Activated naive CD8-positive, alpha-beta T cell treated with anti-CD3 and anti-CD28 coated beads, Interleukin-2, amount 10 ng/mL, durations not matched to agents 7 days and 5 days (primary cell): ENCODE results near the gene ZNF628. TPM values are rescaled to one million over a fixed set of nuclear protein-coding genes. Genes with fewer than 3 reads are reported as not detected.
"Not testable (repeated sequence)": the region's sequence is repeated elsewhere in the genome, so short reads cannot be mapped to it uniquely, and the experiment has no call there.

Experiments
- ATAC-seq: fragments of 150-1000 bp; cut with Tn5 transposase; one replicate; pipeline ENCODE4 v1.10.0; 2021; ENCODE audit warnings: low read depth, moderate library complexity
- POLR2A ChIA-PET: fragments of 350-600 bp; sonication (Branson Sonifier 250); formaldehyde crosslinking; loops from one replicate; lab custom pipeline; 2021; ENCODE audit warnings: antibody characterized with exemption; lab: Charles Lee
- DNase-seq: peaks from one replicate; pipeline ENCODE4 v3.0.0; 2021
- H3K27ac Mint-ChIP-seq: one replicate; pipeline ENCODE4 v1.8.0; 2022; ENCODE audit warnings: mild to moderate bottlenecking, mixed read lengths
- H3K27me3 Mint-ChIP-seq: one replicate; pipeline ENCODE4 v1.8.0; 2022; ENCODE audit warnings: mild to moderate bottlenecking, moderate library complexity, mixed read lengths
- H3K36me3 Mint-ChIP-seq: one replicate; pipeline ENCODE4 v1.8.0; 2021; ENCODE audit warnings: mild to moderate bottlenecking, mixed read lengths
- H3K4me1 Mint-ChIP-seq: one replicate; pipeline ENCODE4 v1.8.0; 2021; ENCODE audit warnings: mixed read lengths
- H3K4me3 Mint-ChIP-seq: one replicate; pipeline ENCODE4 v1.8.0; 2022; ENCODE audit warnings: mild to moderate bottlenecking, moderate library complexity, mixed read lengths
- H3K9me3 Mint-ChIP-seq: one replicate; pipeline ENCODE4 v1.8.0; 2021; ENCODE audit warnings: mixed read lengths
- total RNA-seq, 2 experiments: library from RNA; stranded (reverse); gene quantifications; one replicate each; pipeline ENCODE4 v1.2.3, GENCODE V29; 2021

Gene ZNF628
- total RNA-seq, 2 experiments from 2014 or later, result 9.4 to 11.5 TPM

GRCh38 chr19:55442372-55442961 lies 34.0 kb upstream of the ZNF628 start:
- no peak for ATAC-seq
- Mint-ChIP-seq H3K9me3 (no peaks in the 10 kb centered on the region), H3K4me1 (peaks cover 14% of the 10 kb centered on the region), H3K27ac (no peak overlapping the region), H3K36me3 (peaks cover 1% of the 10 kb centered on the region), H3K4me3 (no peak overlapping the region), H3K27me3 (peaks cover 63% of the 10 kb centered on the region)
- DNase-seq, result no peak
- POLR2A ChIA-PET, result interaction anchor here (0.6 kb wide), 1 partner anchor 20 kb away, joined by 3 read pairs; no protein-coding TSS in a partner anchor

GRCh38 chr19:55443045-55443823 lies 33.2 kb upstream of the ZNF628 start, which contains the start of gene SHISA7:
Gene SHISA7 (minus strand): TSS chr19:55443300. CDS start chr19:55442863, 437 bp downstream.
- Mint-ChIP-seq H3K4me3 (no peak within 1 kb of the TSS), H3K4me1 (peaks cover 14% of the 10 kb centered on the region), H3K36me3 (peaks cover 1% of the 10 kb centered on the region), H3K27me3 (peaks cover 60% of the 10 kb centered on the region), H3K9me3 (no peaks in the 10 kb centered on the region), H3K27ac (no peak within 1 kb of the TSS)
- ATAC-seq (no peak), DNase-seq (no peak)
- POLR2A ChIA-PET, result no interaction called here

- no peak for DNase-seq
- Mint-ChIP-seq H3K36me3 (peaks cover 1% of the 10 kb centered on the region), H3K4me3 (no peak overlapping the region), H3K9me3 (no peaks in the 10 kb centered on the region), H3K27me3 (peaks cover 57% of the 10 kb centered on the region), H3K4me1 (peaks cover 14% of the 10 kb centered on the region), H3K27ac (no peak overlapping the region)
- ATAC-seq, result no peak
- POLR2A ChIA-PET, result no interaction called here
These were observed 32.5 kb upstream of the ZNF628 start for GRCh38 chr19:55443824-55444480.

DNA sequence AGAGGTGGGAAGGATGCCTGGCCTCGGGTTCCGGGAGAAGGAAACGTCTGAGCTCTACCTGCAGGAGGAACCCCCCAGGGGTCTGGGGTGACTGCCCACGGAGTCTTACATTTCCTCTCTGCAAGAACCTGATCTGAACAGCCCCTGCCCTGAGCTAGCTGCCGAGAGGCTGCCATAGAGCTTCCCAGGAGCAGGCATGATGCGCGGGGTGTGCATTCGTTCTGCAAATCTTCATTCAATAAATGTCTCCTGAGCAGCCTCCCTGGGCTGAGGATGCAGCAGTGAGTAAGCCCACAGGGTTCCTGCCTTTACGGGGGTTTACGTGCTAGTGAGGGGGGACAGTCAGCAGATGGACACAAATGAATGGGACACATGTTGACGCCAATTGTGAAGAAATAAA lies 31.8 kb upstream of the ZNF628 start:
- H3K4me1 Mint-ChIP-seq, result peaks cover 14% of the 10 kb centered on the region
- peaks cover 50% of the 10 kb centered on the region for H3K27me3 Mint-ChIP-seq
- H3K27ac Mint-ChIP-seq, result no peak overlapping the region
- H3K36me3 Mint-ChIP-seq, result peaks cover 1% of the 10 kb centered on the region
- H3K4me3 Mint-ChIP-seq, result no peak overlapping the region
- no peaks in the 10 kb centered on the region for H3K9me3 Mint-ChIP-seq
- POLR2A ChIA-PET, result no interaction called here
- no peak for ATAC-seq
- DNase-seq, result no peak

DNA sequence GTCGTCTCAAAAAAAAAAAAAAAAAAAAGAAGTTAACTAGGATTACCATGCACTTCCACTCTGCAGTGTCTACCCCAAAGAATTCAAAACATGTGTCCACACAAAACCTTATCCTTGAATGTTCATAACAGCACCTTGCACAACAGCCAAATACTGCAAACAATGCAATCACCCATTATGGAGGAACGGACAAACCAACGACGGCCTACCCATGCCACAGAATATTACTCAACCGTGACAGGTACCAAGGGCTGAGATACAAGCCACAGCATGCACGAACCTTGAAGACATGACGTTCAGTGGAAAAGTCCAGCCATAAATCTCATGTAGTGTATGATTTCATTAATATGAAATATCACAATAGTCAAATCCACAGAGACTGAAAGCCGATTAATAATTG lies 30.4 kb upstream of the ZNF628 start:
- DNase-seq (no peak), ATAC-seq (no peak)
- Mint-ChIP-seq H3K4me3 (no peak overlapping the region), H3K4me1 (peaks cover 10% of the 10 kb centered on the region), H3K36me3 (no peaks in the 10 kb centered on the region), H3K27ac (no peak overlapping the region), H3K27me3 (peaks cover 50% of the 10 kb centered on the region), H3K9me3 (no peaks in the 10 kb centered on the region)
- POLR2A ChIA-PET, result interaction anchor here (0.7 kb wide), 1 partner anchor 12 kb away, joined by 4 read pairs; no protein-coding TSS in a partner anchor

DNA sequence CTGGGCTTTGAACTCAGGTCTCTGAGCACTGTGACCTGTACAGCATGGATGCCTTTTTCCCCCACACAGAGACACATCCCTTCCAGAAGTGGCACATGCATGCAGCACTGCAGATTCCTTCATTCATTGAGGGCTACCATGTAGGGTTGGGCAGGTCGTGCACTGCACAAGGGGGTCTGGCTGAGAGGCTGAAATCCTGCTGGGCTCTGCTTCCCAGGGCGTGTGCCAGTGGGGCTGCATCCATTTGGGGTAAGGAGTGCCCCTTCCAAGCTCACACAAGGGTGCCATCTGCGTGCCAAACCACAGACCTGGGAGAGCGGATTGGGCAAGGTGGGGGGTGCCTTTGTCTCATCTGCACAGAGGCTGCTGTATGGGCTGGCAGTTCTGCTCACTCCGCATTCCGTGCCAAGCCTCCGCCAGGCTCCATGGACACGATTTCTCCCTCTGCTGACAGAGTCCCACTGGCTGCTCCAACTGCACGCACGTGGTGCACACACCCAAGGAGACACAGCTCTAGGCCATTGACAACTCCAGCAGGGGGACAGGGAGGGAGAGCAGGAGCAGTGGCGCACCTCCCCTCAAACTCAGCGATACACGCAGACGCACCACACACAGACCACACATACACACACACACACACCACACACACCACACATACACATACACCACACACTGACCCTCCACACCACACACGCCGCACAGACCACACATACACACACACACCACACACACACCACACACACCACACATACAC lies 28.8 kb upstream of the ZNF628 start:
- peak; percentile 34 for ATAC-seq
- H3K27ac Mint-ChIP-seq, result no peak overlapping the region
- peaks cover 4% of the 10 kb centered on the region for H3K4me1 Mint-ChIP-seq
- H3K4me3 Mint-ChIP-seq, result no peak overlapping the region
- peaks cover 48% of the 10 kb centered on the region for H3K27me3 Mint-ChIP-seq
- DNase-seq, result no peak
- no peaks in the 10 kb centered on the region for H3K9me3 Mint-ChIP-seq
- H3K36me3 Mint-ChIP-seq, result no peaks in the 10 kb centered on the region
- POLR2A ChIA-PET, result no interaction called here

- H3K27me3 Mint-ChIP-seq, result peaks cover 45% of the 10 kb centered on the region
- H3K27ac Mint-ChIP-seq, H3K4me1 Mint-ChIP-seq, POLR2A ChIA-PET, H3K4me3 Mint-ChIP-seq, H3K9me3 Mint-ChIP-seq, ATAC-seq, H3K36me3 Mint-ChIP-seq, DNase-seq: not testable (repeated sequence)
These were observed 28.3 kb upstream of the ZNF628 start for GRCh38 chr19:55448175-55448490.

- POLR2A ChIA-PET, result interaction anchor here (1.0 kb wide), 1 partner anchor 42 kb away, joined by 4 read pairs; the partner anchor contains the start of gene UBE2S
- no peak for DNase-seq
- ATAC-seq, result no peak
- no peak overlapping the region for H3K27ac Mint-ChIP-seq
- no peak overlapping the region for H3K4me3 Mint-ChIP-seq
- H3K4me1 Mint-ChIP-seq, result peaks cover 4% of the 10 kb centered on the region
- H3K9me3 Mint-ChIP-seq, result no peaks in the 10 kb centered on the region
- peaks cover 6% of the 10 kb centered on the region for H3K36me3 Mint-ChIP-seq
- peaks cover 40% of the 10 kb centered on the region for H3K27me3 Mint-ChIP-seq
These were observed 26.9 kb upstream of the ZNF628 start for GRCh38 chr19:55449469-55449868.

DNA sequence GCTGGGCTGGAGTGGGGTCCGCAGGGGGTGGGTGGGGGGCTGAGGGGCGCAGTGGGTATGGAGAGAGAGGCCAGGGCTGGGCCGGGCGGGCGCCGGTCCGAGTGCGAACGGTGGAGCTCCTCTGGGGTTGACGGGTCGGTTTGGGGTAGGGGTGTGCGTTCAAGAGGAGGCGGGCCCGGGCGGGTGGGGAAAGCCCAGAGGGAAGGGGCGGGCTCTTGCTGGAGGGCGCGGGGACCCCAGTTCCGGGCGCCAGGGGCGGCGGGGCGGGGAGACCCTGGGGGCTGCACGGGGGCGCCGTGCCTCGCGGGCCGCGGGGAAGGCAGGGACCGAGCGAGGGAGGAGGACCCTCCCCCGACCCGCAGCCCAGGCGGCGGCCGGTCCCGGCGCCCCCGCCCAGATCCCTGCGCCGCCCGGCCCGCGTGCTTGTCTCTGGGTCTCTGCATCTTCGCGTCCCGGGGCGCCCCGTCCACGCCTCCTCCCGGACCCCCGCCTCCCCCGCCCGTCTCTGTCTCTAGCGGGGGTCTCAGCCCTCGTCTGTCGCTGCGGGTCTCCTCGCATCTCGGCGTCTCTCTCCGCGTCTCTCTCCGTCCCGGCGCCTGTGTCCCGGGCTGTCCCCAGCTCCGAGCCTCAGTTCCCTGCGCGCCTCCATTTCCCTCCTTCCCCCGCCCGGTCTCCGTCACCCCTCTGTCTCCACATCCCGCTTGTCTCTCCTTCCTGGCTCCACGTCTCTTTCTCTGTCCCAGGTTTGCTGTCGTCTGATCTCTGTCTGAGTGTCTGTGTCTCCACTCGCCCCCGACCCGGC lies 25.1 kb upstream of the ZNF628 start:
- ATAC-seq, result no peak
- peaks cover 25% of the 10 kb centered on the region for H3K27me3 Mint-ChIP-seq
- DNase-seq, result no peak
- no peak overlapping the region for H3K4me3 Mint-ChIP-seq
- POLR2A ChIA-PET, result no interaction called here
- H3K36me3 Mint-ChIP-seq, result peaks cover 8% of the 10 kb centered on the region
- H3K4me1 Mint-ChIP-seq, result peaks cover 4% of the 10 kb centered on the region
- H3K27ac Mint-ChIP-seq, result no peak overlapping the region
- no peaks in the 10 kb centered on the region for H3K9me3 Mint-ChIP-seq

DNA sequence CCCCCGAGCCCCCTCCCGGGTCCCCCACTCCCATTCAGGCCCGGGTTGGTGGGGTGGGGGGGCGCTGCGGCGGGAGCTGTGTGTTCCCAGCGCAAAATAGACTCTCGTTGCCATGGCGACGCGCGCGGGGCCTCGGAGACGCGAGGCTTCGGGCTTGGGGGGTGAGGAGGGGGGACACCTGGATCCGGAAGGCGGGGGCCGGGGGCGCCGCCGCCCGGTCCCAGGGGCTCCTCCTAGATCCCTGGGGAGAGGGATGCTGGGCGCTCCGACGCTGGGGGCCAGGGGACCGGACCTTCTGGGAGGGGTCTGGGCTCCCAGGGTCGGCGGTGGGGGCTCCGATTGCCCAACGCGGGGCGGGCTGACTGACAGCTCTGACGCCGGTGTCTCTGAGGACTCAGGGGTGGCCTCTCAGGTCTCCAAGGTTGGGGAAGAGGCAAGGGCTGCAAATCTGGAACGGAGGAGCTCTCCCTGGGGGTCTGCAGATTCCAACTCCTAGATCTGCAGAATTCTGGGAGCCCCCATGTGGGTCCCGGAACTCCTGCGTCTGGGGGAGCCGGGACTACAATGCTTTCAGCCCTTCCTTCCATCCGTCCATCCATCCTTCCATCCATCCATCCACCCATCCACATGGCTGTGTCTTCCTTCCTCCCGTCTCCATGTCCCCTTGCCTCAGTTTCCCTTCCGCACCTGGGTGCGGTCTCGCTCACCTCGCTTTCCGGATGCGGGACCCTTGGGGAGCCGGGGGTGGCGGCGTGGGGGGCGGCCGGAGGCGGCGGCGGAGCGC lies 24.3 kb upstream of the ZNF628 start:
- no peak for DNase-seq
- Mint-ChIP-seq H3K9me3 (no peaks in the 10 kb centered on the region), H3K4me3 (no peak overlapping the region), H3K27me3 (peaks cover 25% of the 10 kb centered on the region), H3K27ac (no peak overlapping the region), H3K4me1 (peaks cover 4% of the 10 kb centered on the region), H3K36me3 (peaks cover 8% of the 10 kb centered on the region)
- ATAC-seq, result no peak
- POLR2A ChIA-PET, result no interaction called here

DNA sequence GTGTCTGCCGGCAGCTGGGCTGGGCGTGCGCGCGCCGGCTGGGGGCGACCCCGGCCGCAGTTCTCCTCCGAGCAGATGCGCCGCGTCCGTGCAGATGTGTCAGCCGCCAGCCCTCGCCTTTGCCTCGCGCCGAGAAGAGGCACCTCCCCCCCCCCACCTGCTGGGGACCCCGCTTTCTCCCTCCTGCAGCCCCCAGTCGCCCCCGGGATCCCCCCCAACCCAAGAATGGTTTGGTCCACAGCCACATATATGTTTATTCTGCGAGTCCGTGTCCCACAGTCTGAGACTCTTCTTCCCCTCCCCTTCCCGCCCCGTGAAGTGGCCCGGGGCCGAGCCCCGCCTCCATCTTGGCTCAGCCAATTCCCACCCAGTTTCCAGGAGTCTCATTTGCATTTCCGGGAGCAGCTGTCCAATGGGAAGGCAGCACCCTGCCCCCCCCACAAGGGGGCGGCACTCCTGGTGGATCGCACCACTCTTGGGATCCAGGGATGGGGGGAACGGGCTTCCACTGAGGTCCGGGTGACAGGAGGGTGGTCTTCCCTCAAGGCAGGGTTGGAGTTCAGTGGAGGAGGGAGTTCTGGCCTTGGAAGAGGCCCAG lies 23.6 kb upstream of the ZNF628 start:
- H3K36me3 Mint-ChIP-seq, result peaks cover 8% of the 10 kb centered on the region
- H3K4me1 Mint-ChIP-seq, result peaks cover 4% of the 10 kb centered on the region
- peak; percentile 18 for ATAC-seq
- no peak for DNase-seq
- H3K27me3 Mint-ChIP-seq, result peaks cover 25% of the 10 kb centered on the region
- no peak overlapping the region for H3K4me3 Mint-ChIP-seq
- POLR2A ChIA-PET, result no interaction called here
- no peaks in the 10 kb centered on the region for H3K9me3 Mint-ChIP-seq
- H3K27ac Mint-ChIP-seq, result no peak overlapping the region
